Panc1 (cell line): Measurements from ENCODE around the gene ATP10A. TPM values are rescaled to one million over a fixed set of nuclear protein-coding genes. Genes with fewer than 3 reads are reported as not detected.

Experiments
- ATAC-seq: fragments of 200-7000 bp; cut with Tn5 transposase; 2 replicates; pipeline ENCODE4 v1.9.1; 2020; ENCODE audit warnings: mild to moderate bottlenecking, moderate library complexity
- BruUV-seq: library from RNA; stranded (reverse); fragments of 400-500 nt; replicated peaks from 2 replicates; lab custom pipeline; 2021; lab: Mats Ljungman, UMichigan
- CTCF ChIA-PET: fragments of 300-600 bp; sonication (Branson Sonifier 250); formaldehyde crosslinking; loops from one replicate; lab custom pipeline; 2022; ENCODE audit warnings: antibody characterized with exemption; lab: Charles Lee
- POLR2A ChIA-PET: fragments of 300-600 bp; sonication (Branson Sonifier 250); formaldehyde crosslinking; loops from one replicate; lab custom pipeline; 2022; ENCODE audit warnings: antibody characterized with exemption; lab: Charles Lee
- DNase-seq: peaks from one replicate; pipeline ENCODE4 v3.0.0-alpha.2; 2010; ENCODE audit warnings: low read depth, low spot score
- H3K27ac ChIP-seq: 2 replicates; pipeline ENCODE4 v1.5.1; 2011; ENCODE audit warnings: mild to moderate bottlenecking, low read length, inconsistent platforms
- H3K27me3 ChIP-seq: fragments of 200-500 bp; sonication (Bioruptor generic); 2 replicates; pipeline ENCODE4 v1.6.0; 2014; ENCODE audit warnings: low read length, inconsistent platforms; ENCODE audit not compliant: control insufficient read depth, insufficient read depth
- H3K36me3 ChIP-seq: fragments of 200-500 bp; sonication (Bioruptor generic); 2 replicates; pipeline ENCODE4 v1.5.1; 2014; ENCODE audit warnings: inconsistent platforms, mild to moderate bottlenecking, low read length, moderate library complexity; ENCODE audit not compliant: control insufficient read depth, insufficient read depth
- H3K4me1 ChIP-seq: 2 replicates; pipeline ENCODE4 v1.5.1; 2011; ENCODE audit warnings: inconsistent platforms, mild to moderate bottlenecking, low read length, moderate library complexity; ENCODE audit not compliant: control insufficient read depth, insufficient read depth
- H3K4me3 ChIP-seq, 2 experiments: 2 replicates each; pipeline ENCODE4 v1.5.1; 2011 to 2012; ENCODE audit warnings: low read depth in 2 of 2, low read length in 2 of 2, mild to moderate bottlenecking in 2 of 2, inconsistent platforms in 1 of 2, moderate library complexity in 1 of 2
- H3K9me3 ChIP-seq: fragments of 200-500 bp; sonication (Bioruptor generic); 2 replicates; pipeline ENCODE4 v1.5.1; 2014; ENCODE audit warnings: low read depth, mild to moderate bottlenecking, inconsistent platforms, low read length, moderate library complexity; ENCODE audit not compliant: control insufficient read depth, insufficient read depth
- POLR2AphosphoS5 ChIP-seq: IDR thresholded peaks from 2 replicates; pipeline ENCODE4 v1.6.1; 2012; ENCODE audit warnings: mild to moderate bottlenecking, low read depth, low read length, moderate library complexity
- SIN3A ChIP-seq: IDR thresholded peaks from 2 replicates; pipeline ENCODE4 v1.6.1; 2012; ENCODE audit warnings: low read depth, mild to moderate bottlenecking, low read length, moderate library complexity, borderline replicate concordance; ENCODE audit not compliant: insufficient read depth
- TCF7L2 ChIP-seq: IDR thresholded peaks from 2 replicates; pipeline ENCODE4 v1.6.1; 2011; ENCODE audit warnings: mild to moderate bottlenecking, low read depth, low read length, inconsistent platforms
- in situ Hi-C: cut with HindIII; loops from 2 replicates; pipeline ENCODE4 v1.10.0; 2016; ENCODE audit warnings: low sequenced_read_pairs, low pct_unique_long_range_greater_than_20kb
- intact Hi-C: fragments of 100-400 bp; cut with micrococcal nuclease; formaldehyde crosslinking; loops from one replicate; pipeline ENCODE4 v1.10.0; 2022; ENCODE audit not compliant: unreplicated experiment
- total RNA-seq: library from RNA; stranded (reverse); gene quantifications from one replicate; pipeline ENCODE4 v1.2.1, GENCODE V29; 2021; ENCODE audit not compliant: unreplicated experiment
- TF ChIP-seq, protein P1 (sequence below): fragments of 450-650 bp; IDR thresholded peaks from 2 replicates; pipeline ENCODE4 v1.5.1; 2017; ENCODE audit warnings: mild to moderate bottlenecking
- TF ChIP-seq, protein P2 (sequence below), 2 experiments: IDR thresholded peaks; 2 replicates each; pipeline ENCODE4 v1.6.1; 2011 to 2012; ENCODE audit warnings: low read depth in 2 of 2, control low read depth in 1 of 2, low read length in 1 of 2, mild to moderate bottlenecking in 1 of 2, moderate library complexity in 1 of 2; ENCODE audit not compliant: insufficient read depth in 1 of 2

ATP10A gene
- total RNA-seq, 1 experiment from 2014 or later = 0.31 TPM

DNA sequence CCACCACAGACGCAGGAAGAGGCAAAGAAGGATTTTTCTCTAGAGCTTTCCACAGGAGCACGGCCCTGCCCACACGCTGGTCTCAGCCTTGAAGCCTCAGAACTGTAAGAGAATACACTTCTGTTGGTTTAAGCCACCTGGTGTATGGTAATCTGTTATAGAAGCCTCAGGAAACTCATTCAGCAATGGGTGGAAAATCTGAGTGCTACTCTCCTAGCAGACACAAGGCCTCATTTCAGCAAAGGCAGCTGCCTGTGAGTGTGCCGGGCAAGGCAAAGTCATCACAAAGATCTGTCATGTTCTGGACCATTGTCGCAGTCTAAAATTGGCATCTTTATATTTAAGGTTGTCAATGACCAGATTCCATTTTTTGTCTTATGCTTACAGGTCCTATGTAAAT lies 31.0 kb downstream of the ATP10A start:
- no peaks in the 10 kb centered on the region for H3K27me3 ChIP-seq
- in situ Hi-C loops = no loop called here
- no peaks in the 10 kb centered on the region for H3K4me1 ChIP-seq
- intact Hi-C loops = no loop called here
- no TSS peak for BruUV-seq
- no peak overlapping the region for H3K4me3 ChIP-seq
- CTCF ChIA-PET = no interaction called here
- DNase-seq (no peak), ATAC-seq (no peak)
- TF ChIP-seq SIN3A (no peak), TCF7L2 (no peak), POLR2AphosphoS5 (no peak)
- TF ChIP-seq, protein P1, sequence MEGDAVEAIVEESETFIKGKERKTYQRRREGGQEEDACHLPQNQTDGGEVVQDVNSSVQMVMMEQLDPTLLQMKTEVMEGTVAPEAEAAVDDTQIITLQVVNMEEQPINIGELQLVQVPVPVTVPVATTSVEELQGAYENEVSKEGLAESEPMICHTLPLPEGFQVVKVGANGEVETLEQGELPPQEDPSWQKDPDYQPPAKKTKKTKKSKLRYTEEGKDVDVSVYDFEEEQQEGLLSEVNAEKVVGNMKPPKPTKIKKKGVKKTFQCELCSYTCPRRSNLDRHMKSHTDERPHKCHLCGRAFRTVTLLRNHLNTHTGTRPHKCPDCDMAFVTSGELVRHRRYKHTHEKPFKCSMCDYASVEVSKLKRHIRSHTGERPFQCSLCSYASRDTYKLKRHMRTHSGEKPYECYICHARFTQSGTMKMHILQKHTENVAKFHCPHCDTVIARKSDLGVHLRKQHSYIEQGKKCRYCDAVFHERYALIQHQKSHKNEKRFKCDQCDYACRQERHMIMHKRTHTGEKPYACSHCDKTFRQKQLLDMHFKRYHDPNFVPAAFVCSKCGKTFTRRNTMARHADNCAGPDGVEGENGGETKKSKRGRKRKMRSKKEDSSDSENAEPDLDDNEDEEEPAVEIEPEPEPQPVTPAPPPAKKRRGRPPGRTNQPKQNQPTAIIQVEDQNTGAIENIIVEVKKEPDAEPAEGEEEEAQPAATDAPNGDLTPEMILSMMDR = no peak
- TF ChIP-seq, protein P2, sequence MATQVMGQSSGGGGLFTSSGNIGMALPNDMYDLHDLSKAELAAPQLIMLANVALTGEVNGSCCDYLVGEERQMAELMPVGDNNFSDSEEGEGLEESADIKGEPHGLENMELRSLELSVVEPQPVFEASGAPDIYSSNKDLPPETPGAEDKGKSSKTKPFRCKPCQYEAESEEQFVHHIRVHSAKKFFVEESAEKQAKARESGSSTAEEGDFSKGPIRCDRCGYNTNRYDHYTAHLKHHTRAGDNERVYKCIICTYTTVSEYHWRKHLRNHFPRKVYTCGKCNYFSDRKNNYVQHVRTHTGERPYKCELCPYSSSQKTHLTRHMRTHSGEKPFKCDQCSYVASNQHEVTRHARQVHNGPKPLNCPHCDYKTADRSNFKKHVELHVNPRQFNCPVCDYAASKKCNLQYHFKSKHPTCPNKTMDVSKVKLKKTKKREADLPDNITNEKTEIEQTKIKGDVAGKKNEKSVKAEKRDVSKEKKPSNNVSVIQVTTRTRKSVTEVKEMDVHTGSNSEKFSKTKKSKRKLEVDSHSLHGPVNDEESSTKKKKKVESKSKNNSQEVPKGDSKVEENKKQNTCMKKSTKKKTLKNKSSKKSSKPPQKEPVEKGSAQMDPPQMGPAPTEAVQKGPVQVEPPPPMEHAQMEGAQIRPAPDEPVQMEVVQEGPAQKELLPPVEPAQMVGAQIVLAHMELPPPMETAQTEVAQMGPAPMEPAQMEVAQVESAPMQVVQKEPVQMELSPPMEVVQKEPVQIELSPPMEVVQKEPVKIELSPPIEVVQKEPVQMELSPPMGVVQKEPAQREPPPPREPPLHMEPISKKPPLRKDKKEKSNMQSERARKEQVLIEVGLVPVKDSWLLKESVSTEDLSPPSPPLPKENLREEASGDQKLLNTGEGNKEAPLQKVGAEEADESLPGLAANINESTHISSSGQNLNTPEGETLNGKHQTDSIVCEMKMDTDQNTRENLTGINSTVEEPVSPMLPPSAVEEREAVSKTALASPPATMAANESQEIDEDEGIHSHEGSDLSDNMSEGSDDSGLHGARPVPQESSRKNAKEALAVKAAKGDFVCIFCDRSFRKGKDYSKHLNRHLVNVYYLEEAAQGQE (IDR thresholded peaks at IDR 0.05; ENCODE audit: insufficient read depth in 1 of 2, low read depth in 2 of 2, low read length in 1 of 2) = no peak
- H3K27ac ChIP-seq = no peak overlapping the region
- H3K9me3 ChIP-seq = no peaks in the 10 kb centered on the region
- H3K36me3 ChIP-seq = no peaks in the 10 kb centered on the region
- POLR2A ChIA-PET = no interaction called here

DNA sequence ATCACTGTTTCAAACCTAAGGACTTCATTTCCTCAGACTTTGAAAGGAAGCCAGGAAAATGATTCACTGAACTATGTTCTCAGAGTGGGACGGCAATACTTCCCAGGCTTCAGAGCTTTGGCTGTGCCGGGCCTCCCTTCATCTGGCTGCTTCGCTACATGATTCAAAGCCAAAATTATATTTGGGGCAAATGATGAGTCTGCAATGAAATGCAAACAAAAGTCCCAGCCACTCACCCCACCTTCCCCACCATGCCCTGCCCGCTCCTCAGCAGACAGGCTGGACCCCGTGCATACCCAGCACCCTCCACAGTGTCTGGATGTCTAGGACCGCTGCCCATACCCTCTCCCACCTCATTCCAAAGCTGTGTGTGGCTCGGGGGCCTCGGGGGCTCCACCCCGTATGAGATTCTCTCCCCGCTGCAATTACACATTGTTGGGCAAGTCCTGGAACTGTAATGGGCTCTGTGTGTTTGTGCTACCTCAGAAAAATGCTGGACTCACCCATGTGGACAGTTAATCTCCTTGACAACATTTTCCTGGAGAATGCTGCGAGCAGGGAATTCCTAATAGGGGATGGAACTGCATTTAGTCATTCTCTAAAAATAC lies 32.2 kb downstream of the ATP10A start:
- in situ Hi-C loops (no loop called here), intact Hi-C loops (no loop called here)
- ChIA-PET POLR2A (no interaction called here), CTCF (no interaction called here)
- BruUV-seq = no TSS peak
- Histone ChIP-seq H3K4me3 (no peak overlapping the region), H3K27me3 (no peaks in the 10 kb centered on the region), H3K27ac (no peak overlapping the region), H3K9me3 (no peaks in the 10 kb centered on the region), H3K4me1 (no peaks in the 10 kb centered on the region), H3K36me3 (no peaks in the 10 kb centered on the region)
- ATAC-seq (no peak), DNase-seq (no peak)
- TF ChIP-seq SIN3A (no peak), TCF7L2 (no peak), POLR2AphosphoS5 (no peak)
- TF ChIP-seq, protein P1 = no peak
- TF ChIP-seq, protein P2 (IDR thresholded peaks at IDR 0.05; ENCODE audit: insufficient read depth in 1 of 2, low read depth in 2 of 2, low read length in 1 of 2) = no peak
